Keratinocyte (primary cell): ENCODE measurements around the gene RASAL2. TPM values are rescaled to one million over a fixed set of nuclear protein-coding genes. Genes with fewer than 3 reads are reported as not detected.

ENCODE experiments used
- DNase-seq: peaks from one replicate; pipeline ENCODE4 v3.0.0-alpha.2; 2011; ENCODE audit warnings: low read depth, missing footprints, low spot score
- FAIRE-seq: peaks from 2 replicates; lab custom pipeline; 2011; peaks lifted over from hg19 to GRCh38; lab: Jason Lieb, UNC
- H2AFZ ChIP-seq: 2 replicates; pipeline ENCODE4 v1.6.0; 2012; ENCODE audit warnings: low read length, control low read depth, inconsistent platforms; ENCODE audit not compliant: control insufficient read depth
- H3K27ac ChIP-seq: 2 replicates; pipeline ENCODE4 v1.5.1; 2011; ENCODE audit warnings: low read length; ENCODE audit not compliant: control insufficient read depth, insufficient read depth
- H3K27me3 ChIP-seq: 3 replicates; pipeline ENCODE4 v1.6.0; 2011; ENCODE audit warnings: low read length; ENCODE audit not compliant: control insufficient read depth, insufficient read depth; ENCODE audit errors: extremely low read depth
- H3K36me3 ChIP-seq, 2 experiments: 2 replicates in 1 of 2; 3 replicates in 1 of 2; pipeline ENCODE4 v1.5.1; 2011; ENCODE audit warnings: low read length in 2 of 2, mild to moderate bottlenecking in 1 of 2; ENCODE audit not compliant: control insufficient read depth in 2 of 2, insufficient read depth in 2 of 2; ENCODE audit errors: extremely low read depth in 1 of 2
- H3K4me1 ChIP-seq: 3 replicates; pipeline ENCODE4 v1.5.1; 2011; ENCODE audit warnings: low read length; ENCODE audit not compliant: control insufficient read depth, insufficient read depth; ENCODE audit errors: extremely low read depth
- H3K4me2 ChIP-seq: 3 replicates; pipeline ENCODE4 v1.6.0; 2011; ENCODE audit warnings: low read depth, low read length; ENCODE audit not compliant: control insufficient read depth, insufficient read depth; ENCODE audit errors: extremely low read depth
- H3K4me3 ChIP-seq, 3 experiments: fragments of 200-600 bp in 1 of 3; sonication (generic) in 1 of 3; 2 replicates in 2 of 3; 3 replicates in 1 of 3; pipeline ENCODE4 v1.5.1; 2011 to 2016; ENCODE audit warnings: low read length in 3 of 3, mild to moderate bottlenecking in 3 of 3, control low read depth in 2 of 3, inconsistent platforms in 1 of 3, low read depth in 1 of 3, mixed read lengths in 1 of 3, mixed run types in 1 of 3, moderate library complexity in 1 of 3; ENCODE audit not compliant: control insufficient read depth in 2 of 3, insufficient read depth in 2 of 3; ENCODE audit errors: extremely low read depth in 1 of 3
- H3K79me2 ChIP-seq: 2 replicates; pipeline ENCODE4 v1.6.0; 2012; ENCODE audit warnings: low read length; ENCODE audit not compliant: control insufficient read depth, insufficient read depth
- H3K9ac ChIP-seq: 3 replicates; pipeline ENCODE4 v1.6.0; 2011; ENCODE audit warnings: low read length; ENCODE audit not compliant: control insufficient read depth, insufficient read depth; ENCODE audit errors: extremely low read depth
- H3K9me1 ChIP-seq: 3 replicates; pipeline ENCODE4 v1.6.0; 2011; ENCODE audit warnings: low read length; ENCODE audit not compliant: control insufficient read depth, insufficient read depth; ENCODE audit errors: extremely low read depth
- H3K9me3 ChIP-seq: 2 replicates; pipeline ENCODE4 v1.5.1; 2012; ENCODE audit warnings: low read depth, low read length; ENCODE audit not compliant: control insufficient read depth
- H4K20me1 ChIP-seq: 3 replicates; pipeline ENCODE4 v1.6.0; 2011; ENCODE audit warnings: low read length; ENCODE audit not compliant: control insufficient read depth, insufficient read depth; ENCODE audit errors: extremely low read depth
- EZH2 ChIP-seq: IDR thresholded peaks from one replicate; pipeline ENCODE4 v1.6.1; 2012; ENCODE audit warnings: inconsistent platforms, mild to moderate bottlenecking, low read length, moderate library complexity
- dilution Hi-C: fragments of 300-500 bp; cut with MboI; formaldehyde crosslinking; loops from one replicate; pipeline ENCODE4 v1.7.0; 2020; ENCODE audit warnings: low sequenced_read_pairs; ENCODE audit not compliant: extremely low pct_ligation_motif_present
- polyA plus RNA-seq, 5 experiments: library from polyadenylated mRNA; depleted of rRNA in 3 of 5; stranded (reverse) in 3 of 5; stranded (forward) in 1 of 5; unstranded in 1 of 5; fragments of >200 nt; gene quantifications; 1 replicate in 1 of 5; 2 replicates in 3 of 5; 3 replicates in 1 of 5; pipeline versions ENCODE4 v1.2.1 to v1.2.3, GENCODE V29; 2011 to 2012; ENCODE audit warnings: missing spikeins in 2 of 5, low read depth in 1 of 5, low replicate concordance in 1 of 5
- TF ChIP-seq, protein P1 (sequence below), 3 experiments: IDR thresholded peaks in 1 of 3; conservative IDR thresholded peaks in 1 of 3; optimal IDR thresholded peaks in 1 of 3; 2 replicates in 2 of 3; 3 replicates in 1 of 3; pipeline versions ENCODE3 to v1.5.1; 2011; ENCODE audit warnings: low read length in 3 of 3, mild to moderate bottlenecking in 3 of 3, moderate library complexity in 2 of 3, control low read depth in 1 of 3, inconsistent platforms in 1 of 3; ENCODE audit not compliant: insufficient read depth in 2 of 3; ENCODE audit errors: extremely low read depth in 1 of 3

Gene RASAL2
- polyA plus RNA-seq, 1 donor (not counting 4 experiments of a cell fraction or from before 2014, with no cell fraction given) = 27.2 TPM

- Histone ChIP-seq H3K79me2 (peaks cover 19% of the 10 kb centered on the region), H3K36me3 (peaks cover 0 to 4% of the 10 kb centered on the region in 2 experiments), H4K20me1 (no peaks in the 10 kb centered on the region), H3K4me1 (peaks cover 6% of the 10 kb centered on the region), H3K9me1 (no peaks in the 10 kb centered on the region), H3K4me2 (no peak overlapping the region), H3K9ac (no peak overlapping the region), H3K9me3 (no peaks in the 10 kb centered on the region), H3K27ac (no peak overlapping the region), H2AFZ (no peak overlapping the region), H3K4me3 (no peak overlapping the region), H3K27me3 (no peaks in the 10 kb centered on the region)
- dilution Hi-C loops = no loop called here
- no peak for TF ChIP-seq EZH2
- TF ChIP-seq, protein P1, sequence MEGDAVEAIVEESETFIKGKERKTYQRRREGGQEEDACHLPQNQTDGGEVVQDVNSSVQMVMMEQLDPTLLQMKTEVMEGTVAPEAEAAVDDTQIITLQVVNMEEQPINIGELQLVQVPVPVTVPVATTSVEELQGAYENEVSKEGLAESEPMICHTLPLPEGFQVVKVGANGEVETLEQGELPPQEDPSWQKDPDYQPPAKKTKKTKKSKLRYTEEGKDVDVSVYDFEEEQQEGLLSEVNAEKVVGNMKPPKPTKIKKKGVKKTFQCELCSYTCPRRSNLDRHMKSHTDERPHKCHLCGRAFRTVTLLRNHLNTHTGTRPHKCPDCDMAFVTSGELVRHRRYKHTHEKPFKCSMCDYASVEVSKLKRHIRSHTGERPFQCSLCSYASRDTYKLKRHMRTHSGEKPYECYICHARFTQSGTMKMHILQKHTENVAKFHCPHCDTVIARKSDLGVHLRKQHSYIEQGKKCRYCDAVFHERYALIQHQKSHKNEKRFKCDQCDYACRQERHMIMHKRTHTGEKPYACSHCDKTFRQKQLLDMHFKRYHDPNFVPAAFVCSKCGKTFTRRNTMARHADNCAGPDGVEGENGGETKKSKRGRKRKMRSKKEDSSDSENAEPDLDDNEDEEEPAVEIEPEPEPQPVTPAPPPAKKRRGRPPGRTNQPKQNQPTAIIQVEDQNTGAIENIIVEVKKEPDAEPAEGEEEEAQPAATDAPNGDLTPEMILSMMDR (optimal IDR thresholded peaks at IDR 0.05 in 1 of 3, IDR thresholded peaks at IDR 0.05 in 1 of 3, conservative IDR thresholded peaks at IDR 0.05 in 1 of 3; ENCODE audit: extremely low read depth in 1 of 3, insufficient read depth in 2 of 3, low read length in 3 of 3) = no peak
- FAIRE-seq (no peak), DNase-seq (no peak)
Measured at GRCh38 chr1:178352790-178353416, 259.0 kb downstream of the RASAL2 start.

DNA sequence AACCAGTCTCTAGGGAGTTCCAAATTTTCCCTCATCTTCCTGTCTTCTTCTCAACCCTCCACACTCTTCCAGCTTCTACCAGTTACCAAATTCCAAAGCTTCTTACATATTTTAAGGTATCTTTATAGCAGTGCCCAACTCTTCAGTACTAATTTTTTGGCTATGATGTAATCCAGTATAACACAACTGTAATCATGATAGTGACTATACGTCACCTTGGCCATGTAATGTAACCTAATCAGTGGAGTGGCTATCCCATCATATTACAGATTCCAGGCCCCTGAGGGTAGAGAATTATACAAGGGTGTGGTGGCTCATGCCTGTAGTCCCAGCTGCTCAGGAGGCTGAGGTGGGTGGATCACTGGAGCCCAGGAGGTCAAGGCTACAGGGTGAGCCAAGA lies 259.6 kb downstream of the RASAL2 start:
- Histone ChIP-seq H3K36me3 (peaks cover 0 to 4% of the 10 kb centered on the region in 2 experiments), H3K79me2 (peaks cover 16% of the 10 kb centered on the region), H3K27ac (no peak overlapping the region), H3K4me1 (peaks cover 6% of the 10 kb centered on the region), H3K9me3 (no peaks in the 10 kb centered on the region), H2AFZ (no peak overlapping the region), H3K27me3 (no peaks in the 10 kb centered on the region), H3K9me1 (no peaks in the 10 kb centered on the region), H4K20me1 (no peaks in the 10 kb centered on the region), H3K4me3 (no peak overlapping the region), H3K9ac (no peak overlapping the region), H3K4me2 (no peak overlapping the region)
- TF ChIP-seq EZH2 = no peak
- TF ChIP-seq, protein P1 (optimal IDR thresholded peaks at IDR 0.05 in 1 of 3, IDR thresholded peaks at IDR 0.05 in 1 of 3, conservative IDR thresholded peaks at IDR 0.05 in 1 of 3; ENCODE audit: extremely low read depth in 1 of 3, insufficient read depth in 2 of 3, low read length in 3 of 3) = no peak
- FAIRE-seq (no peak), DNase-seq (no peak)
- dilution Hi-C loops = no loop called here
